ENCODE measurements around the gene HDAC5. TPM values are rescaled to one million over a fixed set of nuclear protein-coding genes. Genes with fewer than 3 reads are reported as not detected.

HDAC5 gene
- total RNA-seq, 2 experiments from 2014 or later, result 16.5 to 22.0 TPM

DNA sequence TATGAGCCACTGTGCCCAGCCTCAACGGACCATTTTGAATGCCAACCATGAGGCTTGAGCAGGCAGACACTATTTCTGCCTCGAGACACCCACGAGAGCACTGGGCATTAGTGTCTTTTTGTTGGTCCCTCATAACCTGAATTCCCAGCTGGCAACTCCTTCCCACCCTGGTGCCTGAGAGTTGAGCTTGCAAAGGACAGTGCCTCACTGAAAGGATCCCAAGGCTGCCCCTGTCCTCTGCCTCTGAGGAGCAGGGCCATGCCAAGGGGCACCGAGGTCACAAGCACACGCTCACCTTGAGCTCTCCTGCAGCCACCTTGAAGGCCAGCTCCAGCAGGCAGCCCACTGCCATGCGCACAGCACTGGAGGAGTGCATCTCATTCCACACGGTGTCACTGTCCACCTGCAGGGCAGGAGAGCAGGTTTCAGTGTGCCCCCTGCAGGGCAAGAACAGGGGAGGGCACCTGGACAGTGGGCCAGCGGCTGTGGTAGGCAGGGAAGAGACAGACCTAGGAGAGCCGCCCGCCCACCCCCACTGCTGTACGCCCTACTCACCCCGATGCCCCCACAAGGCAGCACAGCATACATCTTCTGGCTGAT lies 40.1 kb downstream of the HDAC5 start:
- no peak overlapping the region for H3K27ac Mint-ChIP-seq
- no peaks in the 10 kb centered on the region for H3K9me3 Mint-ChIP-seq (ENCODE audit: low read depth)
- no peaks in the 10 kb centered on the region for H3K27me3 Mint-ChIP-seq
- no peak overlapping the region for H3K4me3 Mint-ChIP-seq
- ATAC-seq (no peak), DNase-seq (no peak)
- H3K36me3 Mint-ChIP-seq (ENCODE audit: low read depth), result peaks cover 11% of the 10 kb centered on the region
- POLR2A ChIA-PET, result no interaction called here
- H3K4me1 Mint-ChIP-seq, result peaks cover 15% of the 10 kb centered on the region
- CTCF ChIA-PET, result interaction anchor here (0.6 to 1.4 kb wide), 3 partner anchors 23 to 31 kb away, joined by 3 to 6 read pairs (median 3); no protein-coding TSS in a partner anchor
- intact Hi-C loops (cut with DNase I, micrococcal nuclease), result no loop called here

DNA sequence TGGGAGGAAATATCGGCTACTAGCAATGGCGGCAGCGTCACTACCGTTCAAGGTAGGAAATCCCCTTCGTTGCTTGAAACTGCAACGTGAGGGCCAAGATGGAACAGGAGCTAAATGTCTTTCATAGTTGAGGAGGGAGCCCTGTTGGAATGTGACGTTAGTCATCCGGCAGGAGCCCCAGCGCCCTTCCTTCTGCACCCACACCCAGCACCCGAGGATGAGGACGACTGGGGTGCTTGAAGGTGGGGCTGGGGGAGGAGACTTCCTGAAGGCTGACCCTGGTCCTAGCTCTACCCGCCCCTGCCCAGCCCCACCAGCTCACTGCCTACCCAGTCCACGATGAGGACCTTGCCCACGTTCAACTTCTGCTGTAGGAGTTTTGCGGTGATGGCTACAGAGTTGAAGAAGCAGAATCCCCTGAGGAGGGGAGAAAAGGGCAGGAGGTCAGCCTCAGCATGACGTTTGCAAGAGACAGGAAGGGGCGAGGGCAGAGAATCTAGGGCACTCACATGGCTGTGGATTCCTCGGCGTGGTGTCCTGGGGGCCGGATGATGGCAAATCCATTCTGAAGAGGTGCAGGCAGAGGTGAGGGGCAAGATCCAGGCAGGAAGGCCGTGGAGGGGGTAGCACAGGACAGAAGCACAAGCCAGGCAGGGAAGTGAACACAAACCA lies 41.0 kb downstream of the HDAC5 start:
- DNase-seq (no peak), ATAC-seq (no peak)
- no peak overlapping the region for H3K27ac Mint-ChIP-seq
- H3K4me1 Mint-ChIP-seq, result peaks cover 13% of the 10 kb centered on the region
- ChIA-PET CTCF (no interaction called here), POLR2A (no interaction called here)
- intact Hi-C loops (cut with DNase I, micrococcal nuclease), result no loop called here
- H3K4me3 Mint-ChIP-seq, result no peak overlapping the region
- no peaks in the 10 kb centered on the region for H3K9me3 Mint-ChIP-seq (ENCODE audit: low read depth)
- no peaks in the 10 kb centered on the region for H3K27me3 Mint-ChIP-seq
- peaks cover 11% of the 10 kb centered on the region for H3K36me3 Mint-ChIP-seq (ENCODE audit: low read depth)

DNA sequence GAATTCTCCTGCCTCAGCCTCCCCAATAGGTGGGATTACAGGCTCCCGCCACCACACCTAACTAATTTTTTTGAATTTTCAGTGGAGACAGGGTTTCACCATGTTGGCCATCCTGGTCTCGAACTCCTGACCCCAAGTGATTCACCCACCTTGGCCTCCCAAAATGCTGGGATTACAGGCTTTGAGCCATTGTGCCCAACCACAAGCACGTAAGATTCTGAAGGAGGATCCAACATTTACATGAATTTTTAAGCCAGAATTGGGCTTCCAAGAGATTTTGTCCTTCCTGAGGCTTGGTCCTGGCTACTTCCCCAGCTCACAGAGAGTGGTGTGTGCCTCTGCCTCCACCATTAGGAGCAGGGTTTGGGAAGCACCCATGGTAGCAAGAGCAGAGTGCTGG lies 41.8 kb downstream of the HDAC5 start:
- H3K4me3 Mint-ChIP-seq, result no peak overlapping the region
- no peak overlapping the region for H3K27ac Mint-ChIP-seq
- ChIA-PET CTCF (no interaction called here), POLR2A (no interaction called here)
- no peak for ATAC-seq
- H3K9me3 Mint-ChIP-seq (ENCODE audit: low read depth), result no peaks in the 10 kb centered on the region
- peaks cover 7% of the 10 kb centered on the region for H3K4me1 Mint-ChIP-seq
- no peaks in the 10 kb centered on the region for H3K27me3 Mint-ChIP-seq
- no peak for DNase-seq
- intact Hi-C loops (cut with DNase I, micrococcal nuclease), result no loop called here
- H3K36me3 Mint-ChIP-seq (ENCODE audit: low read depth), result peaks cover 13% of the 10 kb centered on the region

DNA sequence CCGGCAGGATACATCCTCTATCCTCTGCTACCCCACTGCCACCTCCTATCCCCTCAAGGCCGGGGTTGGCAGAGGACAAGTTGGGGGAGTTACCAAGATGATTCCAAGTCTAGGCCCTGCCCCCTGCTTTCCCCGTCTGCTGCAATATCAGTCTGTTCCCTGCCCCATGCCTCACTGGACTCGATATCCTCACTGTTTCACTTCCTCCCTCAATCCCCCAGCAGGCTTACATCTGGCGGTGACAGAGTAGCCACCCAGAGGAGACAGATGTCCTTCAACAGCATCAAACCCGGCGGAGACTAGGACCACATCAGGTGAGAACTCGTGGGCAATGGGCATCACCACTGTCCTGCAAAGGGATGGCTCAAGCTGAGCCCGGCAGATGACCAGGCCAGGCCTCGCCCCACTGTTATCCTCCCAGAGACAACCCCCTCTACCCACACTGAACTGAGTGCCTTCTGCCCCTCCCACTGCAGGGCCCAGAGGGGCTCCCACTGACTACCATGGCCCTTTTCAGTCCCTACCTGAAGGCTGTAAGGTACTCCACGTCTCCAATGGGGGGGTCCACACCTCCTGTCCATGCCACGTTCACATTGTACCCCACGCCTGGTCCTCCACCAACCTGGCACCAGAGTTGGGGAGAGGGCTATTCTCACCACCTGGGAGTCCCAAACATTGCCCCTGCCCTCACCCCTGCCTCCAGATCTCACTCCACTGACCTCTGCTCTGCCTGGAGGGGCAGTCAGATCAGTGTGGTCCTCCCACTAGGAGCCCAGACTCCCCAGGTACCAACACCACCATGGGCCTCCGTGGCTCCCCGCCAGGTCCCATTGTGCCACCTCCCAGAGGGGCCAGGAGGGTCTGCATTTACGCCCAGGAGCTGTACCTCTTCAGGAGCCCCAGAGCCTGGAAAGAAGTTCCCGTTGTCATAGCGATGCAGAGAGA lies 43.3 kb downstream of the HDAC5 start:
- H3K27ac Mint-ChIP-seq, result no peak overlapping the region
- no peaks in the 10 kb centered on the region for H3K9me3 Mint-ChIP-seq (ENCODE audit: low read depth)
- intact Hi-C loops (cut with DNase I, micrococcal nuclease), result no loop called here
- ATAC-seq (no peak), DNase-seq (no peak)
- POLR2A ChIA-PET, result no interaction called here
- no peaks in the 10 kb centered on the region for H3K4me1 Mint-ChIP-seq
- CTCF ChIA-PET, result no interaction called here
- no peaks in the 10 kb centered on the region for H3K27me3 Mint-ChIP-seq
- peaks cover 21% of the 10 kb centered on the region for H3K36me3 Mint-ChIP-seq (ENCODE audit: low read depth)
- no peak overlapping the region for H3K4me3 Mint-ChIP-seq

DNA sequence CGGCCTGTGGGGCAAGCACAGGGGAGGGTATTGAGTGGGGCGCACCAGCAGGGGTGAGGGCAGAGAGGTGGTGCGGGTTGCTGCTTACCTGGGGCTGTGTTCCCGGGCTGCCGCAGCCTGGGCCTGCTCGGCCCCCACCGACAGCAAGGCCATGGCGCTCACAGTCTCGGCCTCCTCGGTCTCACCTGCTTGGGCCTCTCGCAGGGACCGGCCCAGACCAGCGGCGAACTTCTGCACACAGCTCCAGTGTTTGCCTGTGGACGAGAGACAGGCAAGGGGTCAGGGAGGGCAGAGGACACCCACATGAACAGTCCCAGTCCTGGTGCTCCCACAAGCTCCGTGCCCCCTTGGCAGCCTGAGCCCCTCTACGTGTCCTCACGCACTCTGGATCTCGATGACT lies 45.0 kb downstream of the HDAC5 start:
- DNase-seq, result no peak
- Mint-ChIP-seq H3K4me1 (no peaks in the 10 kb centered on the region), H3K4me3 (no peak overlapping the region), H3K36me3 (ENCODE audit: low read depth) (peaks cover 21% of the 10 kb centered on the region), H3K27me3 (no peaks in the 10 kb centered on the region), H3K27ac (no peak overlapping the region), H3K9me3 (ENCODE audit: low read depth) (no peaks in the 10 kb centered on the region)
- intact Hi-C loops (cut with DNase I, micrococcal nuclease), result no loop called here
- ChIA-PET POLR2A (no interaction called here), CTCF (interaction anchor here (0.6 kb wide), 1 partner anchor 56 kb away, joined by 3 read pairs; no protein-coding TSS in a partner anchor)
- ATAC-seq, result no peak

DNA sequence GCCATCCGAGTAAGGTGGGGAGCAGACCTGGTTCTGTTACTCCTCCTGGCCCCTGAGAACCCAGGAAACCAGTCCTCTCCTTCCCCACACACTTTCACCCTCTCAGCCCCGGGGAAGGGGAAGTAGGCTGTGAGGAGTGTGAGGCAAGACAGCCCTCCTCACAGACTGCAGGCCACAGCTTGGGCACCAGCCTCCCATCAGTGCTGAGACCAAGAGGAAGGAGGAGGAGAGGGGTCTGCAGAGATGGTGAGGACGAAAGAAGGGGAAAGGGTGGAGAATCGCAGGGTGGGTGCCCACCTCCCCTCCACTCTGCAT lies 45.9 kb downstream of the HDAC5 start:
- intact Hi-C loops (cut with DNase I, micrococcal nuclease), result no loop called here
- H3K27ac Mint-ChIP-seq, result no peak overlapping the region
- peaks cover 17% of the 10 kb centered on the region for H3K36me3 Mint-ChIP-seq (ENCODE audit: low read depth)
- DNase-seq (no peak), ATAC-seq (no peak)
- no peaks in the 10 kb centered on the region for H3K27me3 Mint-ChIP-seq
- H3K4me1 Mint-ChIP-seq, result peaks cover 4% of the 10 kb centered on the region
- no peak overlapping the region for H3K4me3 Mint-ChIP-seq
- no peaks in the 10 kb centered on the region for H3K9me3 Mint-ChIP-seq (ENCODE audit: low read depth)
- ChIA-PET POLR2A (no interaction called here), CTCF (no interaction called here)

DNA sequence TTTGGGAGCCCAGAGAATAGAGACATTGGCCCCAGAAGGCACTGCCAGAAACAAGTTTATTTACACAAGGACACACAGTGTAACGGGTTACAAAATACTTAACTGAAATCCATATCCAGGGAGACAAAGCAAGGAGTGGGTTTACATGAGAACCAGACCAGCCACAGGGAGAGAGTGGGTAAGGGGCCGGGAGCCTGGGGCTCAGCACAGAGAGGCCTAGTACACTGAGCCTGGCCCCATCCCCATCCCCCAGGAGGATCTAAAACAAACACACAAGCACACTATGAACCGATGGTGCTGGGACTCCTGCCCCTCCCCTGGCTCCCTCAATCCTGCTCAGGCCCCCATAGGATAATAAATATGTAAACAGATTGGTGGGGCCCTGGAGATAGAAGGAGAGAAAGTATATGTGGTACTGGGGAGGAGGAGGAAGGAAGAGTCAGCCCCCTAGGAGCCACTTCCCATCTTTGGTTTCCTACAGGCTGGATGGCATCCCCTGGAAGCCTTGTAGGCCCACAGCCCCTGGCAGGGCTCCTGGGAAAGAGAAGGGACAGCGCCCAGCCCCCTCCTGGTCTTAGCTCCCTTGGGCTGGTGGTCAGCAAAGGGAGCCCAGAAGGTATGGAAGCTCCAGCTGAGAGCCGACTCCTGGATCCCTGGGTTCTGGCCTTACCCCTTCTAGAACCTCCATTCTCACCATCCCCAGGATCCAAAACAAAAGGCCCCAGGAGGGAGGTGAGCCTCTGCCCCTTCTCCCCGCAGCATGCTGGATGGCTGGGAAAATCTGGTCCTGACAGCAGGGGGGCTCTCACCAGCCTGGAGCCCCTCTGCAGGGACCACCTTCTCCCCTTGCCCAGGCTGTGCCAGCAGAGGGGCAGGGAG lies 46.5 kb downstream of the HDAC5 start:
- Mint-ChIP-seq H3K27me3 (no peaks in the 10 kb centered on the region), H3K27ac (no peak overlapping the region), H3K4me3 (no peak overlapping the region), H3K36me3 (ENCODE audit: low read depth) (peaks cover 17% of the 10 kb centered on the region), H3K4me1 (peaks cover 6% of the 10 kb centered on the region), H3K9me3 (ENCODE audit: low read depth) (no peaks in the 10 kb centered on the region)
- intact Hi-C loops (cut with DNase I, micrococcal nuclease), result no loop called here
- CTCF ChIA-PET, result no interaction called here
- DNase-seq (no peak), ATAC-seq (no peak)
- POLR2A ChIA-PET, result no interaction called here

DNA sequence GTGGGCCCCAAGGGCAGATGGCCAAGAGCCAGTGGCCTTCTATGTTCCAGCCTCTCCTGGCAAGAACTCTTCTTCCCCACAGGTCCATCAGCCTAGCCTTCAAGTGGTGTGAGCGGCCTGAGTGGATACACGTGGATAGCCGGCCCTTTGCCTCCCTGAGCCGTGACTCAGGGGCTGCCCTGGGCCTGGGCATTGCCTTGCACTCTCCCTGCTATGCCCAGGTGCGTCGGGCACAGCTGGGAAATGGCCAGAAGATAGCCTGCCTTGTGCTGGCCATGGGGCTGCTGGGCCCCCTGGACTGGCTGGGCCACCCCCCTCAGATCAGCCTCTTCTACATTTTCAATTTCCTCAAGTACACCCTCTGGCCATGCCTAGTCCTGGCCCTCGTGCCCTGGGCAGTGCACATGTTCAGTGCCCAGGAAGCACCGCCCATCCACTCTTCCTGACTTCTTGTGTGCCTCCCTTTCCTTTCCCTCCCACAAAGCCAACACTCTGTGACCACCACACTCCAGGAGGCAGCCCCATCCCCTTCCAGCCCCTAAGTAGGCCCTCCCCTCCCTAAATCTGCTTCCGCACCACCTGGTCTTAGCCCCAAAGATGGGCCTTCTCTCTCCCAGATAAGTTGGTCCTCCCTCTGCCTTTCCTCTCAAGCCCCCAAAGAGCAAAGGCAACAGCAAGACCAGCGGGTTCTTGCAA lies 47.7 kb downstream of the HDAC5 start:
- Mint-ChIP-seq H3K4me1 (peaks cover 11% of the 10 kb centered on the region), H3K27ac (no peak overlapping the region), H3K27me3 (no peaks in the 10 kb centered on the region), H3K9me3 (ENCODE audit: low read depth) (no peaks in the 10 kb centered on the region), H3K36me3 (ENCODE audit: low read depth) (peaks cover 17% of the 10 kb centered on the region), H3K4me3 (no peak overlapping the region)
- ATAC-seq (no peak), DNase-seq (no peak)
- intact Hi-C loops (cut with DNase I, micrococcal nuclease), result no loop called here
- ChIA-PET CTCF (no interaction called here), POLR2A (no interaction called here)

DNA sequence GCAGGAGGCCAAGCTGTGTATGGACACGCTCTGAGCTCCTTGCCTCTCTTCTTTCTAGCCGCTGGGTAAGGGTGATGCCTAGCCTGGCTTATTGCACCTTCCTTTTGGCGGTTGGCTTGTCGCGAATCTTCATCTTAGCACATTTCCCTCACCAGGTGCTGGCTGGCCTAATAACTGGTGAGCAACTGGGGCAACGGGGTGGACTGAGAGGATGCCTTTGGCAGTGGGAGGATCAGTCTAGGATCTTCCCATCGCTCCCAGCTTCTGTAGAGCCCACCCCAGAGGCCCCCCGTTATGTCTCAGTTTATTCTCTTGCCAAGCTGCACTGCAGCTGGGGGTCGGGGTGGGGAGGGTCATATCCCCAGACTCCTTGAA lies 48.5 kb downstream of the HDAC5 start:
- ChIA-PET POLR2A (interaction anchor here (0.5 to 0.6 kb wide), 2 partner anchors 69 to 91 kb away, joined by 3 to 7 read pairs; no protein-coding TSS in a partner anchor), CTCF (interaction anchor here (0.6 kb wide), 1 partner anchor 168 kb away, joined by 5 read pairs; no protein-coding TSS in a partner anchor)
- DNase-seq, result no peak
- no peak overlapping the region for H3K4me3 Mint-ChIP-seq
- ATAC-seq, result no peak
- H3K36me3 Mint-ChIP-seq (ENCODE audit: low read depth), result peaks cover 17% of the 10 kb centered on the region
- no peak overlapping the region for H3K27ac Mint-ChIP-seq
- intact Hi-C loops (cut with DNase I, micrococcal nuclease), result loop anchor here (5.0 kb wide), 2 partner anchors 47 to 298 kb away; partner anchors contain the start of genes DUSP3 (in 1 of the 2) and HDAC5 (in 1 of the 2)
- H3K9me3 Mint-ChIP-seq (ENCODE audit: low read depth), result no peaks in the 10 kb centered on the region
- peaks cover 17% of the 10 kb centered on the region for H3K4me1 Mint-ChIP-seq
- H3K27me3 Mint-ChIP-seq, result no peaks in the 10 kb centered on the region

DNA sequence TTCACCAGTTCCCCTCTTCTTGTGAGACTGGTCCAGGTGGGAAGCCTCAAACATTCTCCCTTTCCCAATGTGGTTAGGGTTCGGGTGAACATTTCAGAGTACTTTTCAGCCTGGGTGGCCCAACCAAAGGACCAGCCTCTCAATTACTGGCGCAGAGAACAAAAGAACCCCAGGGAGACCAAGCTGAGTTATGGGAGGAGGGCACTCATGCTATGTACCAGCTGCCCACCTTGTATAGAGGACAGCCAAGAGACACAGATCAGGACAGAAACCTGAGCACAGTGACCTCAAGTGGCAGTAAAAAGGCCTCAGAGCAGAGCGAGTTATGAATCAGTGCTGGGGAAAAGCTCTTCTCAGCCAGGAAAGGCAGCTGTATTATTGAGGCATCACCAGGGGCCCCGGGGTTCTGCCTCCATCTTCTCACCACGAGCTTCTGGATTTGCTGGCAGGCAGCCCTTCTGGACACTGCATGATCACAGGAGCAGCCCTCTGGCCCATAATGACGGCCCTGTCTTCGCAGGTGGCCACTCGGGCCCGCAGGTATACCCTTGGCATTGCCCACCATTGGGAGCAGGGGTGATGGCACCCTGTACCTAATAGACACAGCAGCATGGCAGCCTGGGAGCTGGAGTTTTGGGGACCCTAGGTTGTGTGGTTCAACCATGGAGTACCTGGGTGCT lies 49.1 kb downstream of the HDAC5 start:
- intact Hi-C loops (cut with DNase I, micrococcal nuclease), result loop anchor here (5.0 kb wide), 2 partner anchors 48 to 297 kb away; partner anchors contain the start of genes DUSP3 (in 1 of the 2) and HDAC5 (in 1 of the 2)
- ChIA-PET CTCF (interaction anchor here (0.6 kb wide), 1 partner anchor 169 kb away, joined by 5 read pairs; no protein-coding TSS in a partner anchor), POLR2A (interaction anchor here (0.5 to 0.6 kb wide), 2 partner anchors 69 to 90 kb away, joined by 3 to 7 read pairs; no protein-coding TSS in a partner anchor)
- peaks cover 17% of the 10 kb centered on the region for H3K4me1 Mint-ChIP-seq
- H3K36me3 Mint-ChIP-seq (ENCODE audit: low read depth), result peaks cover 17% of the 10 kb centered on the region
- DNase-seq, result no peak
- H3K27me3 Mint-ChIP-seq, result no peaks in the 10 kb centered on the region
- no peaks in the 10 kb centered on the region for H3K9me3 Mint-ChIP-seq (ENCODE audit: low read depth)
- ATAC-seq, result no peak
- H3K4me3 Mint-ChIP-seq, result no peak overlapping the region
- H3K27ac Mint-ChIP-seq, result no peak overlapping the region

Measured in activated CD4-positive, alpha-beta T cell treated with anti-CD3 and anti-CD28 coated beads for 36 hours (primary cell).